ENCODE data around the gene UGT1A10. TPM values are rescaled to one million over a fixed set of nuclear protein-coding genes. Genes with fewer than 3 reads are reported as not detected.

UGT1A10 gene
- total and polyA plus RNA-seq, 8 donors = 0.09 TPM; not detected in 7

GRCh38 chr2:233706720-233707119, 70.5 kb downstream of the UGT1A10 start:
- TF ChIP-seq, protein P1, sequence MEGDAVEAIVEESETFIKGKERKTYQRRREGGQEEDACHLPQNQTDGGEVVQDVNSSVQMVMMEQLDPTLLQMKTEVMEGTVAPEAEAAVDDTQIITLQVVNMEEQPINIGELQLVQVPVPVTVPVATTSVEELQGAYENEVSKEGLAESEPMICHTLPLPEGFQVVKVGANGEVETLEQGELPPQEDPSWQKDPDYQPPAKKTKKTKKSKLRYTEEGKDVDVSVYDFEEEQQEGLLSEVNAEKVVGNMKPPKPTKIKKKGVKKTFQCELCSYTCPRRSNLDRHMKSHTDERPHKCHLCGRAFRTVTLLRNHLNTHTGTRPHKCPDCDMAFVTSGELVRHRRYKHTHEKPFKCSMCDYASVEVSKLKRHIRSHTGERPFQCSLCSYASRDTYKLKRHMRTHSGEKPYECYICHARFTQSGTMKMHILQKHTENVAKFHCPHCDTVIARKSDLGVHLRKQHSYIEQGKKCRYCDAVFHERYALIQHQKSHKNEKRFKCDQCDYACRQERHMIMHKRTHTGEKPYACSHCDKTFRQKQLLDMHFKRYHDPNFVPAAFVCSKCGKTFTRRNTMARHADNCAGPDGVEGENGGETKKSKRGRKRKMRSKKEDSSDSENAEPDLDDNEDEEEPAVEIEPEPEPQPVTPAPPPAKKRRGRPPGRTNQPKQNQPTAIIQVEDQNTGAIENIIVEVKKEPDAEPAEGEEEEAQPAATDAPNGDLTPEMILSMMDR (IDR thresholded peaks at IDR 0.05) = no peak
- Histone ChIP-seq H3K4me3 (no peak overlapping the region), H3K9me3 (no peaks in the 10 kb centered on the region), H3K27me3 (no peaks in the 10 kb centered on the region), H3K27ac (no peak overlapping the region), H3K36me3 (no peaks in the 10 kb centered on the region), H3K4me1 (peaks cover 0 to 9% (median 6%) of the 10 kb centered on the region in 3 donors)
- FAIRE-seq (no peak), DNase-seq (no peak), ATAC-seq (peak in 2 of 4 donors; percentile 7 to 13)
- intact Hi-C loops (cut with DNase I) = no loop called here
- WGBS, 2 donors = 50 to 91% methylated on average over 1 of the region's 1 CpG

DNA sequence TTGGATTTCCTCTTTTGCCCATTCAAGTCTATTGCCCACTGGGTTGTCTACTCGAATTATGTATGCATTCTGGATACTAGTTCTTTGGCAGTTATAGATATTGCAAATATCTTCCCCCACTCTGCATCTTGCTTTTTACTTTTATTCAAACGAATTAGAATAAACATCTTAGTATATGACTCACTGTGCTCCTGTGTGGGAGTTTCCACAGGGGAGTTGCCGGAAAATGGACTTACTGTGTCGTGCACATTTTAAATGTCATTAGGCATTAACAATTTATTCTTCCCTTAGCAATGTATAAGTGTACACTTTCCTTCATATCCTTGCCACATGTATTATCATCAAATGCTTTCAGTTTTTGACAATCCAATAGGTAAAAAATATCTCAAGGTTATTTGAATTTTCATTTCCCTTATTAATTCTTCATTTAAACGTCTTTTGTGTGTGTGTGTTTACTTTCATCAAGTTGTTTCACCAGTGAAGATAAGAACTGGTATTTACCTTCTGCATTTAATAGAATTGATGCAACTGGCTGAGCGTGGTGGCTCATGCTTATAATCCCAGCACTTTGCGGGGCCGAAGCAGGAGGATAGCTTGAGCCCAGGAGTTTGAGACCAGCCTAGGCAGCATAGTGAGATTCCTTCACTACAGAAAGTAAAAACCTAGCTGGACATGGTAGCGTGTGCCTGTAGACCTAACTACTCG, 71.8 kb downstream of the UGT1A10 start:
- ATAC-seq = no peak
- no peak overlapping the region for H3K27ac ChIP-seq
- H3K4me1 ChIP-seq = peaks cover 0 to 9% (median 6%) of the 10 kb centered on the region in 3 donors
- no peak for DNase-seq
- intact Hi-C loops (cut with DNase I) = no loop called here
- no peaks in the 10 kb centered on the region for H3K36me3 ChIP-seq
- no peak for FAIRE-seq
- H3K4me3 ChIP-seq = no peak overlapping the region
- H3K9me3 ChIP-seq = no peaks in the 10 kb centered on the region
- H3K27me3 ChIP-seq = no peaks in the 10 kb centered on the region
- TF ChIP-seq, protein P1 (IDR thresholded peaks at IDR 0.05) = no peak
- WGBS, 2 donors = 63 to 71% methylated on average over 10 of the region's 10 CpGs

DNA sequence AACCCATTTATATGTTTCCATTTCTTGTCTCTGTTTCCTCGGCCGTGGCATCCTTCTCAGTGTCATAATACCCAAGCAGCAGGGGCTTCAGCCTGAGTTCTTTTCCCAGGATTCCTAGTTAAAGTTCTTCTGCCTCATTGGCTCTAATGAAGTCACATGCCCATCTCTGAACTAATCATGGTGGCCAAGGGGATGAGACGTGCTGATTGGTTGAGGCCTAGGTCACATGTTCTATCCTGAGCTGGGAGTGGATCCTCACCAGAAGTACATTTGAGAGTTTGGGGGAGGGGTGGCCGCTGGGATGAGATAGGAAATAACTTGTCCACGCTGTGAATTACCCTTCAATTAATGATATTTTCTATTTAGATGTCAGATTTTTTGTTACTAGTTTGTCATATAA, 72.7 kb downstream of the UGT1A10 start:
- no peak overlapping the region for H3K4me3 ChIP-seq
- no peaks in the 10 kb centered on the region for H3K27me3 ChIP-seq
- intact Hi-C loops (cut with DNase I) = no loop called here
- H3K36me3 ChIP-seq = no peaks in the 10 kb centered on the region
- no peak for DNase-seq
- 77 to 78% methylated on average over 5 of the region's 5 CpGs for WGBS, 2 donors
- TF ChIP-seq, protein P1 (IDR thresholded peaks at IDR 0.05) = no peak
- no peak for FAIRE-seq
- no peak overlapping the region for H3K27ac ChIP-seq
- ATAC-seq = no peak
- no peaks in the 10 kb centered on the region for H3K9me3 ChIP-seq
- H3K4me1 ChIP-seq = peaks cover 0 to 9% (median 6%) of the 10 kb centered on the region in 3 donors

GRCh38 chr2:233711312-233712008, 75.2 kb downstream of the UGT1A10 start:
- peak; percentile 88 to 99 (median 98) for ATAC-seq
- Histone ChIP-seq H3K27me3 (no peaks in the 10 kb centered on the region), H3K27ac (no peak overlapping the region), H3K36me3 (no peaks in the 10 kb centered on the region), H3K4me3 (no peak overlapping the region), H3K4me1 (no peaks in the 10 kb centered on the region), H3K9me3 (no peaks in the 10 kb centered on the region)
- WGBS, 2 donors = 29 to 30% methylated on average over 11 of the region's 11 CpGs
- intact Hi-C loops (cut with DNase I) = no loop called here
- TF ChIP-seq, protein P1 (IDR thresholded peaks at IDR 0.05) = peak; percentile 78 to 87 (median 84)
- DNase-seq = peak; percentile 63 to 95 (median 82)
- FAIRE-seq = no peak

Data from pancreas (tissue), 10 donors.